RWPE2 (cell line): ENCODE results near the gene KIF6.

ENCODE experiments used
- ATAC-seq: fragments of 200-7000 bp; cut with Tn5 transposase; 3 replicates; pipeline ENCODE4 v1.9.1; 2021; ENCODE audit warnings: low read depth
- DNase-seq: peaks from one replicate; pipeline ENCODE4 v3.0.0-alpha.2; 2020; ENCODE audit warnings: low spot score
- H3K27ac ChIP-seq: fragments of 450-650 bp; 2 replicates; pipeline ENCODE4 v1.5.1; 2017; ENCODE audit warnings: mild to moderate bottlenecking; ENCODE audit not compliant: poor library complexity, severe bottlenecking
- H3K27me3 ChIP-seq: fragments of 250-450 bp; sonication (Bioruptor Pico); 2 replicates; pipeline ENCODE4 v1.5.1; 2021; ENCODE audit warnings: mild to moderate bottlenecking, moderate library complexity; ENCODE audit not compliant: insufficient read depth, poor library complexity, severe bottlenecking
- H3K36me3 ChIP-seq: fragments of 250-450 bp; sonication (Bioruptor Pico); 2 replicates; pipeline ENCODE4 v1.5.1; 2020; ENCODE audit warnings: low read depth, mild to moderate bottlenecking, moderate library complexity
- H3K4me1 ChIP-seq: fragments of 250-450 bp; sonication (Bioruptor Pico); 2 replicates; pipeline ENCODE4 v1.5.1; 2021; ENCODE audit warnings: mild to moderate bottlenecking, moderate library complexity; ENCODE audit not compliant: insufficient read depth, poor library complexity, severe bottlenecking
- H3K4me3 ChIP-seq: fragments of 250-450 bp; sonication (Bioruptor Pico); 2 replicates; pipeline ENCODE4 v1.5.1; 2021; ENCODE audit warnings: mild to moderate bottlenecking, moderate library complexity; ENCODE audit not compliant: severe bottlenecking
- H3K9me3 ChIP-seq: fragments of 250-450 bp; sonication (Bioruptor Pico); 2 replicates; pipeline ENCODE4 v1.5.1; 2021; ENCODE audit warnings: mild to moderate bottlenecking, moderate library complexity; ENCODE audit not compliant: severe bottlenecking
- CTCF ChIP-seq: fragments of 450-650 bp; IDR thresholded peaks from one replicate; pipeline ENCODE4 v1.5.1; 2017; ENCODE audit warnings: mild to moderate bottlenecking, moderate library complexity; ENCODE audit not compliant: poor library complexity, severe bottlenecking

Gene KIF6

DNA sequence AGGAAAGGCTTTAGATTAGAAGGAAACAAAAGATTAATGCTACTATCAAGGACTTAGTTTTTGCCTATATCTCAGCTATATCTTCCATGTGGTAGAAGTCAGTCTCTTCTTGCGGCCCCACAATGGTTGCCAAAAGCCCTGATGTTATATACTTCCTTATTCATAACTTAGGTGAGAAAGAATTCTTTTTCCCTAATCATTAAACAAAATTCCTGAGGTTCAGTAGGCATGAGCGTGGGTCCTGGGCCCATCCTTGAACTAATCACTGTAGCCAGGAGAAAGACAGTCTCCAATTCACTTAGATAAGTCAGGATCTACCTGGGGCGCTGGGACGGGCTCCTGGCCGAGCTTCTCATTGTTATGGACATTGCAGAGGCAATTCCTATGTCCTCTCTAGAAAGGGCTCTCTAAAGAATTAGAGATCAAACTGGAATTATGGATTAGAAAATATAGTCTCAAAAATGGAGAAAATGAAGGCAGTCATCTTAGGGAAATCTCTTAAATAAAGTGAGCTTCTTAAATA, 134.3 kb downstream of the KIF6 start:
- H3K27ac ChIP-seq = no peak overlapping the region
- H3K4me3 ChIP-seq = no peak overlapping the region
- ATAC-seq (no peak), DNase-seq (no peak)
- no peaks in the 10 kb centered on the region for H3K27me3 ChIP-seq
- no peak for TF ChIP-seq CTCF
- no peaks in the 10 kb centered on the region for H3K36me3 ChIP-seq
- H3K9me3 ChIP-seq = no peaks in the 10 kb centered on the region
- no peaks in the 10 kb centered on the region for H3K4me1 ChIP-seq

- no peak overlapping the region for H3K27ac ChIP-seq
- H3K4me3 ChIP-seq = no peak overlapping the region
- no peaks in the 10 kb centered on the region for H3K4me1 ChIP-seq
- no peak for TF ChIP-seq CTCF
- ATAC-seq = no peak
- no peak for DNase-seq
- H3K27me3 ChIP-seq = no peaks in the 10 kb centered on the region
- H3K9me3 ChIP-seq = no peaks in the 10 kb centered on the region
- no peaks in the 10 kb centered on the region for H3K36me3 ChIP-seq
Observed at GRCh38 chr6:39587080-39587479, 138.1 kb downstream of the KIF6 start.

DNA sequence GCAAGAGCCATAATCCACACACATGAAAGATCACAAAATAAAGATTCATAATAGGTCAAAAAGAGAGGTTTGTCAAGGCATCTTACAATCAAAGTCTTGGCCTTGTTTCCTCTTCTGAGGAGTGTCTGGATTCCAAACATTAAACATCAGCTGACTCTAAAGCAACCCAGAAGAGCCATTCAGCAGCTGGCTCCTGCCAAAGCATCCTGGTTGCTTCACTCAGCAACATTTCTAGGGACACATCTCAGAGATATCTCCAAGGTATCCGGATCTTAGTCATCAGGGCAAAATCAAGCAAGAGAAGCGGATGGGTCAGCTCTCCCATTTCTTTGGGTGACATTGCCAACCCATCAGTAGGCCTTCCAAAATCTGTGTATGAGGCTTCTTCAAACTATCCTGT, 139.6 kb downstream of the KIF6 start:
- no peak for TF ChIP-seq CTCF

GRCh38 chr6:39577446-39578165, 147.6 kb downstream of the KIF6 start:
- H3K27me3 ChIP-seq = no peaks in the 10 kb centered on the region
- no peak overlapping the region for H3K4me3 ChIP-seq
- no peak for TF ChIP-seq CTCF
- no peaks in the 10 kb centered on the region for H3K9me3 ChIP-seq
- no peak for DNase-seq
- no peaks in the 10 kb centered on the region for H3K4me1 ChIP-seq
- ATAC-seq = no peak
- H3K27ac ChIP-seq = no peak overlapping the region
- no peaks in the 10 kb centered on the region for H3K36me3 ChIP-seq

More for the DNA sequence above, 139.6 kb downstream of the KIF6 start:
- Histone ChIP-seq H3K9me3 (no peaks in the 10 kb centered on the region), H3K4me3 (no peak overlapping the region), H3K27me3 (no peaks in the 10 kb centered on the region), H3K4me1 (no peaks in the 10 kb centered on the region), H3K27ac (no peak overlapping the region), H3K36me3 (no peaks in the 10 kb centered on the region)
- ATAC-seq (no peak), DNase-seq (no peak)
